NAMALWA (cell line): ENCODE results near the gene SLC2A1.

Source experiments
- DNase-seq: peaks from one replicate; pipeline ENCODE4 v3.0.0-alpha.2; 2015; ENCODE audit warnings: low spot score

Gene SLC2A1

GRCh38 chr1:42960122-42960390 lies 1.4 kb upstream of the SLC2A1 start:
- DNase-seq = no peak

DNA sequence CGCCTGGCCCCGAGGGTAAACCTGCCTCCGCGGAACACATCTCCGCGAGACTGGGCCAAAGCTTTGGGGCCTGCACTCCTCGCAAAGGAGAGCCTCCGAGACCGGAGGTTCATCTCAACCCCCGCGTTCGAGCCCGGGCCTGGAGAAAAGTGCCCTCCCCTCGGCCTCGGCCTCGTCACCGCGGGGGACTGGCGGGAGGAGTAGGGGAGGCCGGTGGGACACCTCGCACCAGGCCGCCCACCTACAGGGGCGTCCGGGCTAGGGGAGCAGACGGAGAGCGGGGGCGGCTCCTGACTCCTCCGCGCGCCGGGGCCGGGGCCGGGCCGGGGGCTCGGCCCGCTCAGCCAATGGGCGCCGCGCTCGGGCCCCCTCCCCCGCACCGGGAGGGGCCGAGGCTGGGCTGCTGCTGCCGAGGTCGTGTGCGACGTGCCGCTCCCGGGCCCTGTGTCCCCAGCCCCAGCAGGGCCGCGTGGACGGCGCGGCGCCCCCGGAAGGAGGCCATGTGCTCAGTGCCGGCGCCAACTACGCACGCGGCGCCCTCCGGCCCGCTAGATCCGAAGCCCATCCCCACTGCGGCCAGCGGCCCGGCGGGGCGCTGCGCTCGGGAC lies 684 bp downstream of the SLC2A1 start:
- DNase-seq = peak; percentile 68

DNA sequence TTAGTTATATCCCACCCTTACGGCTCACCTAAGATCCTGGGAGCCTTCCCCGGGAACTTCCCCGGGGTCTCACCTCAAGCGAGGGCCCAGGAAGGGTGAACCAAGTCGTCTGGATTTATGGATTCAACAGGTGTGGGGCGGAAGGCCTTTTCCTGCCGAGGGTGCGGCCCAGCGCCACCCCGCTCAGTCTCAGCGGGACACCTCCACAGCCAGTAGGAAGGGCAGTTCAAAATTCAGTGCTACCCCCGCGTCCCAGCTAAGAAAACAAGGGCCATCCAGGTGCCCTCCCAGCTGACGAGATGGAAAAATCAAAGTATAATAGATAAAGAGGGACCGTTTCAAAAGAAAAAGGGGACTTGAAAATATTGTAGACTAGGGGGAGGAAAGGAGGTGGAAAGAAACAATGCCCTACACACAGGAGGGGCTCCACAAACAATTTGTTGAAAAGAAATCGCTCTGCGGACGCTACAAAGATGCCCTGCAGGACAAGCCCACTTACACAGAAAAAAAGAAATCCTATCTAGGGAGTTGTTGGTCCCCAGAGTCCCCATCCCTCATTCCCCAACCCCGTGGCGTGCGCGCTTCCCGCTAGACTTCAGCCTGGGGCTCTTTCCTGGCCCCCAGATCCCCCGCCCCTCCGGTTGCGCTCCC lies 1.3 kb downstream of the SLC2A1 start:
- DNase-seq = peak; percentile 52

- DNase-seq = peak; percentile 49
These were observed 1.9 kb downstream of the SLC2A1 start for GRCh38 chr1:42956739-42957138.

- peak; percentile 29 for DNase-seq
These were observed 3.2 kb downstream of the SLC2A1 start for GRCh38 chr1:42955311-42956063.

DNA sequence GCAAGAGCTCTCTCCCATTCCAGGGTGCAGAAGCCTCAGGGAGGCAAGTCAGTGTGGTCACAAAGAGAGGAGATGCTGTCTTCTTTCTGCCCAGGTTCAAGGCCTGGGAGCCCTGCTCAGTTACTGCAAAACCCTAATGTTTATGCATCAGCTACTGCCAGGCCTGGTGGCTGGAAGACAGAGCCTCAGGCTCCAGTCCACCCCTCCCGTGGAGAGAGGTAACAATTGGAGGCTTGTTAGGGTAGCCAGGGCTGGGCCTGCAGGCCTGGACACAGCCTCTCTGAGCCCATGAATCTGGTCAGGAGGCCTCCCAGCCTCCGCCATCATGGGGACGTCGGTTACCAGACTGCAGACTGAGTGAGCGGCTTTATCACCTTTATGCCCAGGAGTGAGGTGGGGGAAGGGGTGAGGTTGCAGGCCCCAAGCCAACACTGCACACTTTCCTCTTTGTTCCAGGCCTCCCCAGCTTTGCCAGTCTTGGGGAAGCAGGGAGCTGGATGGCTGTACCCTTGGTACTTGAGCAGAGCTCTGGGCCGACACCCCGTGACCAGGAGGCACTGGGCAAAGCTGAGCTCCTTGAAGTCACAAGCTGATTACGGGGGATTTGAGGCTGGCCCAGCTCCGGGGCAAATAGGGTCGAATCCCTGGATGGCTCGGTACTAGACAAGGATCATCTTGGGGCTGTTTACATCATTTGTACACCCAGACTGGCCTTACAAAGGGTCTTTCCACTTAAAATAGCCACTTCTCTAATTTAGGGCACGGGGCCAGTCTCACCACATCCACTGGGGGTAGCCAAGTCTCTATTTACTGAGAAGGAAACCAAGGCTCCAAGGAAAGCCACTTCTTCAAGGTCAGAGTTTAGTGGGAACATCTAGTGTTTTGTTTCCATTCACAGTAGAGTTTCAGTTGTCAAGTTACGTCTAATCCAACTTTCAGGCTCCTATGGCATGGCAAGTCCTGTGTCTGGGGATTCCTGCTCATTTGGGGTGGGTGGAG lies 5.2 kb downstream of the SLC2A1 start:
- peak; percentile 39 for DNase-seq

- DNase-seq = peak; percentile 70
These were observed 6.2 kb downstream of the SLC2A1 start for GRCh38 chr1:42952303-42953001.

GRCh38 chr1:42951588-42951987 lies 7.1 kb downstream of the SLC2A1 start:
- peak; percentile 13 for DNase-seq

DNA sequence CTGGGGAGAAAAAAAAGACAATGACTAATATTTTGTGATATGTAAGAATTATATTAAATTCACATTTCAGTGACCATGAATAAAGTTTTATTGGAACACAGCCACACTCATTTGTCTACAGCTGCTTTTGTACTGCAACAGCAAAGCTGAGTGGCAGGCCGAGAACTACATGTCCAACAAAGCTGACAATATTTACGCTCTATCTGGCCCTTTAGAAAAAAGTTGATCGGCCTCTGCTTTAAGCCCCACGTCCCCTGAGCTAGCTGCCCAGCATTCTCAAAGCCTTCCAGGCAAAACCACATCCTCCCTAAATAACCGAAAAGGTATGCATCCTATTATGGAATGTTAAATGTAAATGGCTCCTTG lies 8.6 kb downstream of the SLC2A1 start:
- DNase-seq = no peak

GRCh38 chr1:42949312-42950115 lies 9.2 kb downstream of the SLC2A1 start:
- DNase-seq = peak; percentile 40

GRCh38 chr1:42947965-42948732 lies 10.5 kb downstream of the SLC2A1 start:
- DNase-seq = no peak

DNA sequence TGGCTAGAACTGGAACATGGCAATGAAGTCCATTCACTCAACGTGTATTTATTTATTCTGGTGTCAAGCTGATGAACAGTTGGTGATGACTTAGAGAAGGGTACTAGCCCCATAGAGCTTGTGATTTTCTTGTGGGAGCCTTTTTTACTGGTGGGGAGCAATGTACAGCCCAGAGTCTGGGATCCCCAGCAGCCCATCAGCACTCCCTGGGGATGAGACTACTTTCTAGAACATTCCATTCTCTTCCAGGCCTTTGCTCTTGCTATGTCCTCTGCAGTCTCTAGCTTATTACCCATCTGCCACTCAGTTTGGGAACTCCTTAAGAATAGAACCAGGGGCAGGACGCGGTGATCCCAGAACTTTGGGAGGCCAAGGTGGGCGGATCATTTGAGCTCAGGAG lies 11.6 kb downstream of the SLC2A1 start:
- DNase-seq = no peak

DNA sequence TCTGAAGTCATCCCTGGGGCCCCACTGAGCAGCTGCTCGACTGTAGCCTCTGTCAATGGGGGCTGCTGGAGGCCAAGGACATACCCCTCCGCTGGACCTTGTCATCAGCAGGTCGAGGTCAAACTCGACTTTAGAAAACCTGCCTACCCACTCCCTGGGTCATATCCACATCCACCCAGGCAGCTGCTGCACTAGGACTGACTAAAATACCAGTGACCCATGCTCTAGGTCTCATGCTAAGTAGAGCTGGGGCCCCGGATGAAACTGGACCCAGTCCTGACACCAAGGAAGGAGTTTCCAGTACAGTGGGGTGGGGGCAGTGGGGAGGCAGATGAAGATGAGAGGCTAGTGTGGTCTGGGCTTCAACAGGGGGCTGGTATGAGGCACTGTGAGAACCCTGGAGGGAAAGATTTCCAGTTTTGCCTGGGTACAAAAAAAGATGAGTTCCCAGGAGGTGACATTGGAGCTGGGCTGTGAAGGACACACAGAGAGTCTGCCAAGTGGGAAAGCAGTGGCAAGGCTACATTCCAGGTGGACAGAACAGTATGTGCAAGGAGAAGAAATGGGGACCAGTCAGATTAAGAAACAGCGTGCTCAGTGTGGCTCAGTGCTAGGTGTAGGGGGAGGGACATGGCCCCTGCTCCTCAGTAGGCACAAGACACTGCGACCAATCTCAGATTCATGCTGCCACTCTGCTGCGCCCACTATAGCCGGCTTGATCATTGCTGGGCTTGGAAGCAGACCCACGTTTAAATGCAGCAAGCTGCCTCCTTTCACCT lies 12.4 kb downstream of the SLC2A1 start:
- no peak for DNase-seq

GRCh38 chr1:42945164-42945563 lies 13.5 kb downstream of the SLC2A1 start:
- no peak for DNase-seq

GRCh38 chr1:42944246-42944928 lies 14.3 kb downstream of the SLC2A1 start:
- DNase-seq = no peak

DNA sequence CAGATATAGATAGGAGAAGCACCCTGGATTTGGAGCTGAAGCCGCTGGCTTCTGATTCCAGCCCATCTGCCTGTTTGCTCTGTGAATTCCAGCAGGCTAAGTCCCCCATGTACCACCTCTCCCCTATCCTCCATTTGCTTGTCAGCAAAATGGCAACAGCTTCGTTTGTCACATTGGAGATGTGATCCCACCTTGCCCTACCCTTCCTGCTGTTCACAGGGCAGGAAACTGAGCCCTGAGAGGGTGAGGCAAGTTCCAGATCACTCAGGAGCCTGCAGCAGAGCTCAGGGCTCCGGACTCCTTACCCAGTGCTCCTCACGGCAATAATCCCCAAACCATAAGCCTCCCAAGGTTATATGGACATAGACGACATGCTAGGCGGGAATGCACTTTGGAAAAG lies 14.9 kb downstream of the SLC2A1 start:
- DNase-seq = no peak

- no peak for DNase-seq
These were observed 15.5 kb downstream of the SLC2A1 start for GRCh38 chr1:42943166-42943565.

- no peak for DNase-seq
These were observed 16.2 kb downstream of the SLC2A1 start for GRCh38 chr1:42942444-42942843.
